ENCODE measurements around the gene LDB2. TPM values are rescaled to one million over a fixed set of nuclear protein-coding genes. Genes with fewer than 3 reads are reported as not detected.

Gene LDB2
- total RNA-seq, 1 donor from 2014 or later, result 55.8 TPM

GRCh38 chr4:16555156-16555555 is 343.3 kb downstream of the LDB2 start:
- H3K27me3 ChIP-seq (ENCODE audit: control insufficient read depth in 3 of 3, insufficient read depth in 3 of 3, low read length in 3 of 3), result no peaks in the 10 kb centered on the region
- H3K4me1 ChIP-seq (ENCODE audit: control insufficient read depth in 3 of 3, insufficient read depth in 3 of 3, low read length in 3 of 3), result no peaks in the 10 kb centered on the region
- H3K27ac ChIP-seq (ENCODE audit: low read depth, low read length), result no peak overlapping the region
- no peaks in the 10 kb centered on the region for H3K36me3 ChIP-seq (ENCODE audit: control insufficient read depth in 3 of 3, insufficient read depth in 3 of 3, low read length in 3 of 3)
- H3K4me3 ChIP-seq (ENCODE audit: low read length in 3 of 3), result no peak overlapping the region
- no peak overlapping the region for H3K9ac ChIP-seq (ENCODE audit: low read depth in 1 of 3, low read length in 3 of 3)
- H3K9me3 ChIP-seq (ENCODE audit: control insufficient read depth in 3 of 3, low read length in 3 of 3), result no peaks in the 10 kb centered on the region

GRCh38 chr4:16550531-16550930 is 347.9 kb downstream of the LDB2 start:
- H3K4me1 ChIP-seq (ENCODE audit: control insufficient read depth in 3 of 3, insufficient read depth in 3 of 3, low read length in 3 of 3), result no peaks in the 10 kb centered on the region

GRCh38 chr4:16545656-16546055 is 352.8 kb downstream of the LDB2 start:
- no peak overlapping the region for H3K4me3 ChIP-seq (ENCODE audit: low read length in 3 of 3)
- no peak overlapping the region for H3K9ac ChIP-seq (ENCODE audit: low read depth in 1 of 3, low read length in 3 of 3)
- no peaks in the 10 kb centered on the region for H3K27me3 ChIP-seq (ENCODE audit: control insufficient read depth in 3 of 3, insufficient read depth in 3 of 3, low read length in 3 of 3)
- no peaks in the 10 kb centered on the region for H3K9me3 ChIP-seq (ENCODE audit: control insufficient read depth in 3 of 3, low read length in 3 of 3)
- H3K4me1 ChIP-seq (ENCODE audit: control insufficient read depth in 3 of 3, insufficient read depth in 3 of 3, low read length in 3 of 3), result no peaks in the 10 kb centered on the region
- H3K27ac ChIP-seq (ENCODE audit: low read depth, low read length), result no peak overlapping the region
- H3K36me3 ChIP-seq (ENCODE audit: control insufficient read depth in 3 of 3, insufficient read depth in 3 of 3, low read length in 3 of 3), result no peaks in the 10 kb centered on the region

More at GRCh38 chr4:16550531-16550930, 347.9 kb downstream of the LDB2 start:
- no peak overlapping the region for H3K9ac ChIP-seq (ENCODE audit: low read depth in 1 of 3, low read length in 3 of 3)
- no peaks in the 10 kb centered on the region for H3K27me3 ChIP-seq (ENCODE audit: control insufficient read depth in 3 of 3, insufficient read depth in 3 of 3, low read length in 3 of 3)
- no peaks in the 10 kb centered on the region for H3K36me3 ChIP-seq (ENCODE audit: control insufficient read depth in 3 of 3, insufficient read depth in 3 of 3, low read length in 3 of 3)
- H3K27ac ChIP-seq (ENCODE audit: low read depth, low read length), result no peak overlapping the region
- no peaks in the 10 kb centered on the region for H3K9me3 ChIP-seq (ENCODE audit: control insufficient read depth in 3 of 3, low read length in 3 of 3)
- no peak overlapping the region for H3K4me3 ChIP-seq (ENCODE audit: low read length in 3 of 3)

- H3K4me1 ChIP-seq (ENCODE audit: control insufficient read depth in 3 of 3, insufficient read depth in 3 of 3, low read length in 3 of 3), result no peaks in the 10 kb centered on the region
- no peaks in the 10 kb centered on the region for H3K27me3 ChIP-seq (ENCODE audit: control insufficient read depth in 3 of 3, insufficient read depth in 3 of 3, low read length in 3 of 3)
- H3K36me3 ChIP-seq (ENCODE audit: control insufficient read depth in 3 of 3, insufficient read depth in 3 of 3, low read length in 3 of 3), result no peaks in the 10 kb centered on the region
- H3K9me3 ChIP-seq (ENCODE audit: control insufficient read depth in 3 of 3, low read length in 3 of 3), result no peaks in the 10 kb centered on the region
- H3K27ac ChIP-seq (ENCODE audit: low read depth, low read length), result no peak overlapping the region
- H3K4me3 ChIP-seq (ENCODE audit: low read length in 3 of 3), result no peak overlapping the region
- no peak overlapping the region for H3K9ac ChIP-seq (ENCODE audit: low read depth in 1 of 3, low read length in 3 of 3)
Measured at GRCh38 chr4:16544869-16545268, 353.6 kb downstream of the LDB2 start.

GRCh38 chr4:16544251-16544721 is 354.2 kb downstream of the LDB2 start:
- Histone ChIP-seq H3K9ac (ENCODE audit: low read depth in 1 of 3, low read length in 3 of 3) (no peak overlapping the region), H3K9me3 (ENCODE audit: control insufficient read depth in 3 of 3, low read length in 3 of 3) (no peaks in the 10 kb centered on the region), H3K36me3 (ENCODE audit: control insufficient read depth in 3 of 3, insufficient read depth in 3 of 3, low read length in 3 of 3) (no peaks in the 10 kb centered on the region), H3K27ac (ENCODE audit: low read depth, low read length) (no peak overlapping the region), H3K4me1 (ENCODE audit: control insufficient read depth in 3 of 3, insufficient read depth in 3 of 3, low read length in 3 of 3) (no peaks in the 10 kb centered on the region), H3K27me3 (ENCODE audit: control insufficient read depth in 3 of 3, insufficient read depth in 3 of 3, low read length in 3 of 3) (no peaks in the 10 kb centered on the region), H3K4me3 (ENCODE audit: low read length in 3 of 3) (no peak overlapping the region)

GRCh38 chr4:16537926-16538325 is 360.5 kb downstream of the LDB2 start:
- Histone ChIP-seq H3K4me1 (ENCODE audit: control insufficient read depth in 3 of 3, insufficient read depth in 3 of 3, low read length in 3 of 3) (peaks cover 0 to 5% (median under 1%) of the 10 kb centered on the region in 3 donors), H3K27me3 (ENCODE audit: control insufficient read depth in 3 of 3, insufficient read depth in 3 of 3, low read length in 3 of 3) (no peaks in the 10 kb centered on the region), H3K9ac (ENCODE audit: low read depth in 1 of 3, low read length in 3 of 3) (no peak overlapping the region), H3K9me3 (ENCODE audit: control insufficient read depth in 3 of 3, low read length in 3 of 3) (no peaks in the 10 kb centered on the region), H3K27ac (ENCODE audit: low read depth, low read length) (no peak overlapping the region), H3K4me3 (ENCODE audit: low read length in 3 of 3) (no peak overlapping the region), H3K36me3 (ENCODE audit: control insufficient read depth in 3 of 3, insufficient read depth in 3 of 3, low read length in 3 of 3) (no peaks in the 10 kb centered on the region)

GRCh38 chr4:16532240-16532970 is 366.0 kb downstream of the LDB2 start:
- H3K9ac ChIP-seq (ENCODE audit: low read depth in 1 of 3, low read length in 3 of 3), result no peak overlapping the region
- H3K27ac ChIP-seq (ENCODE audit: low read depth, low read length), result no peak overlapping the region
- no peaks in the 10 kb centered on the region for H3K9me3 ChIP-seq (ENCODE audit: control insufficient read depth in 3 of 3, low read length in 3 of 3)
- no peaks in the 10 kb centered on the region for H3K27me3 ChIP-seq (ENCODE audit: control insufficient read depth in 3 of 3, insufficient read depth in 3 of 3, low read length in 3 of 3)
- H3K4me1 ChIP-seq (ENCODE audit: control insufficient read depth in 3 of 3, insufficient read depth in 3 of 3, low read length in 3 of 3), result peaks cover 5 to 12% (median 10%) of the 10 kb centered on the region in 3 donors
- no peak overlapping the region for H3K4me3 ChIP-seq (ENCODE audit: low read length in 3 of 3)
- H3K36me3 ChIP-seq (ENCODE audit: control insufficient read depth in 3 of 3, insufficient read depth in 3 of 3, low read length in 3 of 3), result no peaks in the 10 kb centered on the region

- no peak overlapping the region for H3K4me3 ChIP-seq (ENCODE audit: low read length in 3 of 3)
- H3K9ac ChIP-seq (ENCODE audit: low read depth in 1 of 3, low read length in 3 of 3), result no peak overlapping the region
- H3K4me1 ChIP-seq (ENCODE audit: control insufficient read depth in 3 of 3, insufficient read depth in 3 of 3, low read length in 3 of 3), result peaks cover 5 to 12% (median 10%) of the 10 kb centered on the region in 3 donors
- no peaks in the 10 kb centered on the region for H3K36me3 ChIP-seq (ENCODE audit: control insufficient read depth in 3 of 3, insufficient read depth in 3 of 3, low read length in 3 of 3)
- no peaks in the 10 kb centered on the region for H3K27me3 ChIP-seq (ENCODE audit: control insufficient read depth in 3 of 3, insufficient read depth in 3 of 3, low read length in 3 of 3)
- no peak overlapping the region for H3K27ac ChIP-seq (ENCODE audit: low read depth, low read length)
- no peaks in the 10 kb centered on the region for H3K9me3 ChIP-seq (ENCODE audit: control insufficient read depth in 3 of 3, low read length in 3 of 3)
Measured at GRCh38 chr4:16530688-16531635, 367.5 kb downstream of the LDB2 start.

- Histone ChIP-seq H3K4me1 (ENCODE audit: control insufficient read depth in 3 of 3, insufficient read depth in 3 of 3, low read length in 3 of 3) (peaks cover 0 to 7% (median 3%) of the 10 kb centered on the region in 3 donors), H3K27ac (ENCODE audit: low read depth, low read length) (no peak overlapping the region), H3K4me3 (ENCODE audit: low read length in 3 of 3) (no peak overlapping the region), H3K27me3 (ENCODE audit: control insufficient read depth in 3 of 3, insufficient read depth in 3 of 3, low read length in 3 of 3) (no peaks in the 10 kb centered on the region), H3K36me3 (ENCODE audit: control insufficient read depth in 3 of 3, insufficient read depth in 3 of 3, low read length in 3 of 3) (no peaks in the 10 kb centered on the region), H3K9me3 (ENCODE audit: control insufficient read depth in 3 of 3, low read length in 3 of 3) (no peaks in the 10 kb centered on the region), H3K9ac (ENCODE audit: low read depth in 1 of 3, low read length in 3 of 3) (no peak overlapping the region)
Measured at GRCh38 chr4:16524911-16525554, 373.4 kb downstream of the LDB2 start.

Measured in skeletal muscle tissue (tissue), 4 donors.